C4-2B (cell line): ENCODE measurements around the gene COMP.

Source experiments
- ZFX ChIP-seq: fragments of 450-650 bp; IDR thresholded peaks from 2 replicates; pipeline ENCODE4 v1.6.1; 2017
- TF ChIP-seq, protein P1 (sequence below): fragments of 450-650 bp; conservative IDR thresholded peaks from 2 replicates; pipeline ENCODE4 v1.5.1; 2017; ENCODE audit warnings: mild to moderate bottlenecking

DNA sequence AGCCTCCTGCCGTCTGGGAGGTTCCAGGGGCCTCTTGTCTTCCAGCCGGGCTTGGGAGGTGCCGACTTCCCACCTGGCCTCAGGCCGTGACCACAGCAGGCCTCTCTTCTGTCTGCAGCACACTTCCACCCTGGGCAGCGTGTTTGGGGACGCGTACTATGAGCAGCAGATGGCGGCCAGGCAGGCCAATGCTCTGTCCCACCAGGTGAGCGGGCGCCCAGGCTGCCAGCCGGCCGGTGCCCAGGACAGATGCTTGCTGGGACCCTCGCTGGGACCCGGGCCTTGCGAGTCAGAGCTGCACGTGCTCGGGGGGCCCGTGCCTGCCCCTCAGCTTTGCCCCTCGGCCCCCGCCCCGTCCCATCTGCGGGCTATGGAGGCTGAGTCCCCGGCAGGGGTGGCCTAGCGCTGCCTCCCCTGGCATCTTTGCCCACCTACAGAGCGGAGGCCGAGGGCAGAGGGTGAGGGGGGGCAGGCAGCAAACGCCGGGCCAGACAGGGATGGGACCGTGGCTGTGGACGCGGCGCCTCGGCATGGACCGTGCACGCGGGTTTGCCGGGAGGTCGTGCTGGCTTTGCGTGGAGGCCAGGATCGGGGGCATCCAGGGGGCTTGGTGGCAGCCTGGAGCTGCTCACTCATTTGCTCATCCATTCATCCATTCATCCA is 16.2 kb downstream of the COMP start:
- TF ChIP-seq, protein P1, sequence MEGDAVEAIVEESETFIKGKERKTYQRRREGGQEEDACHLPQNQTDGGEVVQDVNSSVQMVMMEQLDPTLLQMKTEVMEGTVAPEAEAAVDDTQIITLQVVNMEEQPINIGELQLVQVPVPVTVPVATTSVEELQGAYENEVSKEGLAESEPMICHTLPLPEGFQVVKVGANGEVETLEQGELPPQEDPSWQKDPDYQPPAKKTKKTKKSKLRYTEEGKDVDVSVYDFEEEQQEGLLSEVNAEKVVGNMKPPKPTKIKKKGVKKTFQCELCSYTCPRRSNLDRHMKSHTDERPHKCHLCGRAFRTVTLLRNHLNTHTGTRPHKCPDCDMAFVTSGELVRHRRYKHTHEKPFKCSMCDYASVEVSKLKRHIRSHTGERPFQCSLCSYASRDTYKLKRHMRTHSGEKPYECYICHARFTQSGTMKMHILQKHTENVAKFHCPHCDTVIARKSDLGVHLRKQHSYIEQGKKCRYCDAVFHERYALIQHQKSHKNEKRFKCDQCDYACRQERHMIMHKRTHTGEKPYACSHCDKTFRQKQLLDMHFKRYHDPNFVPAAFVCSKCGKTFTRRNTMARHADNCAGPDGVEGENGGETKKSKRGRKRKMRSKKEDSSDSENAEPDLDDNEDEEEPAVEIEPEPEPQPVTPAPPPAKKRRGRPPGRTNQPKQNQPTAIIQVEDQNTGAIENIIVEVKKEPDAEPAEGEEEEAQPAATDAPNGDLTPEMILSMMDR = no peak
- no peak for TF ChIP-seq ZFX
